GM12878 (cell line): ENCODE results near the gene CFAP99.

Source experiments
- CTCF ChIP-seq, 3 experiments: IDR thresholded peaks in 2 of 3; conservative IDR thresholded peaks in 1 of 3; 2 replicates each; pipeline ENCODE4 v1.5.1; 2011; ENCODE audit warnings: low read depth in 3 of 3, low read length in 3 of 3, mild to moderate bottlenecking in 3 of 3, control low read depth in 2 of 3, moderate library complexity in 2 of 3, inconsistent platforms in 1 of 3, mixed read lengths in 1 of 3; ENCODE audit not compliant: control insufficient read depth in 2 of 3, insufficient read depth in 1 of 3; ENCODE audit errors: extremely low read depth in 1 of 3
- FOS ChIP-seq: IDR thresholded peaks from 3 replicates; pipeline ENCODE4 v1.6.1; 2011; ENCODE audit warnings: borderline replicate concordance; ENCODE audit not compliant: insufficient read length; ENCODE audit errors: extremely low read depth
- ZBTB33 ChIP-seq: fragments of 450-650 bp; IDR thresholded peaks from 2 replicates; pipeline ENCODE4 v1.6.1; 2017; ENCODE audit warnings: mild to moderate bottlenecking
- ZSCAN29 ChIP-seq: fragments of 450-650 bp; IDR thresholded peaks from 2 replicates; pipeline ENCODE4 v1.6.1; 2017; ENCODE audit warnings: mild to moderate bottlenecking, moderate library complexity

GRCh38 chr4:2489841-2490552 lies 71.2 kb downstream of the CFAP99 start:
- TF ChIP-seq ZSCAN29 (no peak), FOS (no peak), CTCF (IDR thresholded peaks at IDR 0.05 in 2 of 3, conservative IDR thresholded peaks at IDR 0.05 in 1 of 3; ENCODE audit: control insufficient read depth in 2 of 3, extremely low read depth in 1 of 3, insufficient read depth in 1 of 3, low read depth in 3 of 3, low read length in 3 of 3) (no peak), ZBTB33 (no peak)
